Testis (tissue), 3 donors: ENCODE results near the gene DUS2. TPM values are rescaled to one million over a fixed set of nuclear protein-coding genes. Genes with fewer than 3 reads are reported as not detected.

Experiments used
- DNase-seq: peaks from one replicate; pipeline ENCODE4 v3.0.0-alpha.2; 2019
- H3K27ac ChIP-seq, 2 donors: fragments of 200-600 bp; sonication (generic); one replicate each; pipeline ENCODE4 v1.5.1; 2019
- H3K27me3 ChIP-seq: fragments of 200-600 bp; sonication (generic); one replicate; pipeline ENCODE4 v1.5.1; 2019
- H3K36me3 ChIP-seq: fragments of 200-600 bp; sonication (generic); one replicate; pipeline ENCODE4 v1.5.1; 2017; ENCODE audit warnings: low read depth; ENCODE audit errors: missing control alignments
- H3K4me1 ChIP-seq: fragments of 200-600 bp; sonication (generic); one replicate; pipeline ENCODE4 v1.5.1; 2019
- H3K4me3 ChIP-seq, 2 donors: fragments of 200-600 bp; sonication (generic); one replicate each; pipeline ENCODE4 v1.5.1; 2017 to 2019
- H3K9me3 ChIP-seq: fragments of 200-600 bp; sonication (generic); one replicate; pipeline ENCODE4 v1.5.1; 2017
- CTCF ChIP-seq, 3 experiments: fragments of 450-650 bp in 2 of 3; fragments of 200-600 bp in 1 of 3; sonication (generic) in 1 of 3; IDR thresholded peaks; one replicate each; pipeline ENCODE4 v1.5.1; 2016 to 2019; ENCODE audit warnings: antibody characterized with exemption in 3 of 3, mild to moderate bottlenecking in 2 of 3, moderate library complexity in 1 of 3
- POLR2A ChIP-seq: fragments of 450-650 bp; IDR thresholded peaks from one replicate; pipeline ENCODE4 v1.6.1; 2017; ENCODE audit warnings: antibody characterized with exemption, mild to moderate bottlenecking, moderate library complexity
- WGBS, 2 donors: methylation state at CpG; one replicate each; pipeline ENCODE4 v1.1.5; 2018; 5-methylcytosine and 5-hydroxymethylcytosine counted together
- intact Hi-C: fragments of 100-400 bp; cut with DNase I; formaldehyde crosslinking; loops from one replicate; pipeline ENCODE4 v1.15.1; 2023; ENCODE audit warnings: low total_unique reads
- polyA plus RNA-seq: library from polyadenylated mRNA; stranded (reverse); fragments of 350-450 nt; fragmentation: Illumina TruSeq; extraction: RNeasy Lipid Tissue Mini Kit (QIAGEN cat#74804); gene quantifications from one replicate; pipeline ENCODE4 v1.2.3, GENCODE V29; 2014; ENCODE audit warnings: low read depth, low replicate concordance; ENCODE audit not compliant: insufficient read depth
- total RNA-seq, 2 donors: library from RNA; depleted of rRNA; stranded (reverse); fragments of >200 nt; gene quantifications; one replicate each; pipeline ENCODE4 v1.2.3, GENCODE V29; 2016

The DUS2 gene
- total and polyA plus RNA-seq, 3 donors from 2014 or later: 24.6 to 62.5 (median 32.4) TPM

GRCh38 chr16:68086336-68086841 is 63.3 kb downstream of the DUS2 start:
- TF ChIP-seq POLR2A (no peak), CTCF (IDR thresholded peaks at IDR 0.05) (no peak)
- no peaks in the 10 kb centered on the region for H3K27me3 ChIP-seq
- no peak for DNase-seq
- peak overlapping the region; percentile 85 to 98 for H3K4me3 ChIP-seq
- WGBS, 2 donors: 0 to 1% methylated on average over 6 of the region's 6 CpGs
- no peaks in the 10 kb centered on the region for H3K36me3 ChIP-seq
- no peaks in the 10 kb centered on the region for H3K9me3 ChIP-seq
- H3K27ac ChIP-seq: peak overlapping the region in 1 of 2 donors; percentile 99
- intact Hi-C loops: loop anchor here (10.0 kb wide), 1 partner anchor 148 kb away; the partner anchor contains the start of gene ESRP2
- H3K4me1 ChIP-seq: peaks cover 28% of the 10 kb centered on the region

GRCh38 chr16:68086860-68087268 is 63.8 kb downstream of the DUS2 start:
- intact Hi-C loops: loop anchor here (10.0 kb wide), 1 partner anchor 148 kb away; the partner anchor contains the start of gene ESRP2
- H3K27ac ChIP-seq: peak overlapping the region in 1 of 2 donors; percentile 99
- 8 to 9% methylated on average over 6 of the region's 6 CpGs for WGBS, 2 donors
- H3K9me3 ChIP-seq: no peaks in the 10 kb centered on the region
- H3K4me1 ChIP-seq: peaks cover 28% of the 10 kb centered on the region
- no peak for TF ChIP-seq CTCF (IDR thresholded peaks at IDR 0.05)
- H3K36me3 ChIP-seq: no peaks in the 10 kb centered on the region
- peak overlapping the region; percentile 85 to 98 for H3K4me3 ChIP-seq
- DNase-seq: no peak
- H3K27me3 ChIP-seq: no peaks in the 10 kb centered on the region

GRCh38 chr16:68087688-68088087 is 64.6 kb downstream of the DUS2 start:
- no peak for DNase-seq
- Histone ChIP-seq H3K27me3 (no peaks in the 10 kb centered on the region), H3K4me3 (no peak overlapping the region), H3K27ac (no peak overlapping the region), H3K4me1 (peaks cover 20% of the 10 kb centered on the region), H3K9me3 (no peaks in the 10 kb centered on the region), H3K36me3 (no peaks in the 10 kb centered on the region)
- WGBS, 2 donors: 57 to 71% methylated on average over 2 of the region's 2 CpGs
- TF ChIP-seq CTCF (IDR thresholded peaks at IDR 0.05) (no peak), POLR2A (no peak)
- intact Hi-C loops: loop anchor here (10.0 kb wide), 1 partner anchor 147 kb away; the partner anchor contains the start of gene ESRP2

- intact Hi-C loops: loop anchor here (10.0 kb wide), 1 partner anchor 146 kb away; the partner anchor contains the start of gene ESRP2
- no peaks in the 10 kb centered on the region for H3K9me3 ChIP-seq
- TF ChIP-seq CTCF (IDR thresholded peaks at IDR 0.05) (no peak), POLR2A (no peak)
- H3K27ac ChIP-seq: no peak overlapping the region
- no peaks in the 10 kb centered on the region for H3K36me3 ChIP-seq
- no peak overlapping the region for H3K4me3 ChIP-seq
- H3K4me1 ChIP-seq: peaks cover 16% of the 10 kb centered on the region
- 72 to 78% methylated on average over 9 of the region's 9 CpGs for WGBS, 2 donors
- H3K27me3 ChIP-seq: no peaks in the 10 kb centered on the region
- DNase-seq: no peak
Observed at GRCh38 chr16:68088130-68088972, 65.3 kb downstream of the DUS2 start.
